Measurements from ENCODE around the gene OSBP2. TPM values are rescaled to one million over a fixed set of nuclear protein-coding genes. Genes with fewer than 3 reads are reported as not detected.

The OSBP2 gene
- total and polyA plus RNA-seq, 2 of the 13 experiments (the other 11 are each of a cell fraction or from before 2014, with no cell fraction given), result 5.0 to 7.7 TPM

- TF ChIP-seq FOXP4 (CRISPR knock-in tag; IDR thresholded peaks at IDR 0.05) (no peak), ZNF749 (CRISPR knock-in tag; IDR thresholded peaks at IDR 0.05; ENCODE audit: borderline replicate concordance) (no peak), LCORL (IDR thresholded peaks at IDR 0.05) (no peak), LCORL (CRISPR knock-in tag; IDR thresholded peaks at IDR 0.05) (peak; percentile 69), NR0B2 (CRISPR knock-in tag; IDR thresholded peaks at IDR 0.05) (no peak), PCBP1 (IDR thresholded peaks at IDR 0.05; ENCODE audit: borderline replicate concordance, low read depth, low read length) (no peak), MED8 (CRISPR knock-in tag; IDR thresholded peaks at IDR 0.05; ENCODE audit: insufficient replicate concordance) (no peak), SIX1 (CRISPR knock-in tag; IDR thresholded peaks at IDR 0.05; ENCODE audit: borderline replicate concordance) (no peak), NONO (IDR thresholded peaks at IDR 0.05) (no peak), NONO (CRISPR knock-in tag; conservative IDR thresholded peaks at IDR 0.05) (peak; percentile 67), REST (IDR thresholded peaks at IDR 0.05; ENCODE audit: borderline replicate concordance in 1 of 2, low read depth in 1 of 2, low read length in 2 of 2) (no peak), ZNF879 (CRISPR knock-in tag; IDR thresholded peaks at IDR 0.05) (no peak), HOMEZ (CRISPR knock-in tag; IDR thresholded peaks at IDR 0.05; ENCODE audit: low read depth) (no peak), NFYC (CRISPR knock-in tag; IDR thresholded peaks at IDR 0.05) (0 out of 2 replicates have a peak, but pooled peaks have one; percentile 16), NFIB (CRISPR knock-in tag; IDR thresholded peaks at IDR 0.05; ENCODE audit: borderline replicate concordance) (no peak), RBM22 (optimal IDR thresholded peaks at IDR 0.05; ENCODE audit: low read length) (no peak), KAT2B (IDR thresholded peaks at IDR 0.05; ENCODE audit: borderline replicate concordance, low read depth, low read length) (no peak), HOXA3 (CRISPR knock-in tag; IDR thresholded peaks at IDR 0.05) (no peak; the same call in 1 of the 2 replicates), NAIF1 (CRISPR knock-in tag; IDR thresholded peaks at IDR 0.05; ENCODE audit: borderline replicate concordance) (no peak)
- TF ChIP-seq, protein P1, sequence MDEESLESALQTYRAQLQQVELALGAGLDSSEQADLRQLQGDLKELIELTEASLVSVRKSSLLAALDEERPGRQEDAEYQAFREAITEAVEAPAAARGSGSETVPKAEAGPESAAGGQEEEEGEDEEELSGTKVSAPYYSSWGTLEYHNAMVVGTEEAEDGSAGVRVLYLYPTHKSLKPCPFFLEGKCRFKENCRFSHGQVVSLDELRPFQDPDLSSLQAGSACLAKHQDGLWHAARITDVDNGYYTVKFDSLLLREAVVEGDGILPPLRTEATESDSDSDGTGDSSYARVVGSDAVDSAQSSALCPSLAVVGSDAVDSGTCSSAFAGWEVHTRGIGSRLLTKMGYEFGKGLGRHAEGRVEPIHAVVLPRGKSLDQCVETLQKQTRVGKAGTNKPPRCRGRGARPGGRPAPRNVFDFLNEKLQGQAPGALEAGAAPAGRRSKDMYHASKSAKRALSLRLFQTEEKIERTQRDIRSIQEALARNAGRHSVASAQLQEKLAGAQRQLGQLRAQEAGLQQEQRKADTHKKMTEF (CRISPR knock-in tag; IDR thresholded peaks at IDR 0.05), result peak; percentile 46; the same call in 1 of the 2 replicates
Observed at GRCh38 chr22:30863081-30863833, 168.6 kb downstream of the OSBP2 start (continued).
